Gastrocnemius medialis (tissue), 4 donors: ENCODE measurements around the gene TNFRSF18. TPM values are rescaled to one million over a fixed set of nuclear protein-coding genes. Genes with fewer than 3 reads are reported as not detected.

ENCODE experiments used
- ATAC-seq, 2 donors: fragments of 150-250 bp; one replicate each; pipeline ENCODE4 v1.9.1; 2016
- DNase-seq, 2 donors: peaks; one replicate each; pipeline ENCODE4 v3.0.0-alpha.2; 2019
- H3K27ac ChIP-seq, 4 donors: fragments of 200-600 bp; sonication (generic); 1 replicate in 1 of 4; 2 replicates in 3 of 4; pipeline ENCODE4 v1.5.1; 2016 to 2018; ENCODE audit warnings: mild to moderate bottlenecking in 2 of 4, moderate library complexity in 1 of 4
- H3K27me3 ChIP-seq, 3 donors: fragments of 200-600 bp; sonication (generic) in 2 of 3; 1 replicate in 1 of 3; 2 replicates in 2 of 3; pipeline versions ENCODE4 v1.5.1 to v1.6.0; 2016 to 2019; ENCODE audit warnings: mild to moderate bottlenecking in 1 of 3, moderate library complexity in 1 of 3
- H3K36me3 ChIP-seq, 2 donors: fragments of 200-600 bp; sonication (generic) in 1 of 2; one replicate each; pipeline ENCODE4 v1.5.1; 2017 to 2018
- H3K4me1 ChIP-seq, 2 donors: fragments of 200-600 bp; sonication (generic) in 1 of 2; one replicate each; pipeline ENCODE4 v1.5.1; 2016 to 2017; ENCODE audit warnings: mild to moderate bottlenecking in 2 of 2
- H3K4me3 ChIP-seq, 4 donors: fragments of 200-600 bp; sonication (generic) in 3 of 4; 1 replicate in 1 of 4; 2 replicates in 3 of 4; pipeline ENCODE4 v1.5.1; 2016 to 2019; ENCODE audit warnings: mild to moderate bottlenecking in 2 of 4
- H3K9me3 ChIP-seq, 3 donors: fragments of 200-600 bp; sonication (generic) in 2 of 3; 1 replicate in 1 of 3; 2 replicates in 2 of 3; pipeline ENCODE4 v1.5.1; 2016 to 2019
- POLR2A ChIP-seq, 2 donors: fragments of 450-650 bp; IDR thresholded peaks; one replicate each; pipeline ENCODE4 v1.6.1; 2017; ENCODE audit warnings: antibody characterized with exemption in 2 of 2, mild to moderate bottlenecking in 2 of 2, moderate library complexity in 2 of 2
- in situ Hi-C, 4 donors: fragments of 200-750 bp; cut with MboI; loops; one replicate each; pipeline versions ENCODE4 v1.15.0 to v1.8.0; 2017; ENCODE audit warnings: low sequenced_read_pairs in 4 of 4
- intact Hi-C: fragments of 100-400 bp; cut with DNase I; formaldehyde crosslinking; loops from one replicate; pipeline ENCODE4 v1.15.1; 2023; ENCODE audit warnings: low total_unique reads
- total RNA-seq, 4 donors: library from RNA; depleted of rRNA; stranded (reverse); fragments of >200 nt; gene quantifications; one replicate each; pipeline versions ENCODE4 v1.1.0 to v1.2.3, GENCODE V29; 2016
- TF ChIP-seq, protein P1 (sequence below), 5 experiments: fragments of 450-650 bp in 3 of 5; fragments of 200-600 bp in 2 of 5; sonication (generic) in 2 of 5; IDR thresholded peaks in 4 of 5; conservative IDR thresholded peaks in 1 of 5; 1 replicate in 4 of 5; 2 replicates in 1 of 5; pipeline ENCODE4 v1.5.1; 2016 to 2019; ENCODE audit warnings: antibody characterized with exemption in 5 of 5, mild to moderate bottlenecking in 3 of 5, moderate library complexity in 3 of 5

TNFRSF18 gene
- total RNA-seq, 4 donors from 2014 or later, result not detected

DNA sequence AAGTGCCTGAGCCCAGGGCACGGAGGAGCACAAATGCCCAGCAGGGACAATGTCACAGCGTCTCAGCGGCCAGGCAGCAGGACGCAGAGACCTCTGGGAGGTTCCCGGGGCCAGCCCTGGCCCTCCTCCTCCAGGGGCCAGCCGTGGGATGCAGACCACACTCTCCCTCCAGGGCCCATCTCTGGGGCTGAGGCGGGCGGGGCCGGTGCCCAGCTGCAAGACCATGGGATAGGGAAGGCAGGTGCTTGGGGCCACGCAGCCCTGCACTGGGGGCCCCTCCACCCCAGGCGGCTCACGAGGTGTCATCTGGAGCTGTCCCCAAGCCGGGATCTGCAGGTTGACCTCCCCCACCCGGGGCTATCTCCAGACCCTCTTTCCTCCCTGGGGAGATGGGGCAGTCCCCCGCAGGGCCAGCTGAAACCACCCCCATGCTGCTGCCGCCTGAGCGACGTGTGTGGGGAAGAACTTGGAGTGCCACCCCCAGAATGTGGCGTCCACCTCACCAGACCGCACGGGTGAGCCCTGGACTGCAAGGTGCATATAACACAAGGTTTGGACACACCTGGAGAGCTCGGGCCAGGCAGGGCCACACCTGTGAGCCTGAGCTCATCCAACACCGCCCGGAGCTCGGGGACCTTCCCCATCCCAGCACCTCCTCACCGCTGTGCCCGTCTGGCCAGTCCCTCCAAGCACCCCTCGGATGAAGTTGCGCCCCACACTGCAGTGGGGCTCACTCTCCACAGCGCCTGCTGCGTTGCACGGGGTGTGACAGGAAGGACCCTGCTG is 36.8 kb downstream of the TNFRSF18 start:
- Histone ChIP-seq H3K27me3 (peaks cover 10 to 64% (median 38%) of the 10 kb centered on the region in 3 donors), H3K27ac (no peak overlapping the region), H3K9me3 (no peaks in the 10 kb centered on the region), H3K4me1 (peaks cover 4 to 13% of the 10 kb centered on the region in 2 donors), H3K4me3 (no peak overlapping the region), H3K36me3 (no peaks in the 10 kb centered on the region)
- TF ChIP-seq, protein P1, sequence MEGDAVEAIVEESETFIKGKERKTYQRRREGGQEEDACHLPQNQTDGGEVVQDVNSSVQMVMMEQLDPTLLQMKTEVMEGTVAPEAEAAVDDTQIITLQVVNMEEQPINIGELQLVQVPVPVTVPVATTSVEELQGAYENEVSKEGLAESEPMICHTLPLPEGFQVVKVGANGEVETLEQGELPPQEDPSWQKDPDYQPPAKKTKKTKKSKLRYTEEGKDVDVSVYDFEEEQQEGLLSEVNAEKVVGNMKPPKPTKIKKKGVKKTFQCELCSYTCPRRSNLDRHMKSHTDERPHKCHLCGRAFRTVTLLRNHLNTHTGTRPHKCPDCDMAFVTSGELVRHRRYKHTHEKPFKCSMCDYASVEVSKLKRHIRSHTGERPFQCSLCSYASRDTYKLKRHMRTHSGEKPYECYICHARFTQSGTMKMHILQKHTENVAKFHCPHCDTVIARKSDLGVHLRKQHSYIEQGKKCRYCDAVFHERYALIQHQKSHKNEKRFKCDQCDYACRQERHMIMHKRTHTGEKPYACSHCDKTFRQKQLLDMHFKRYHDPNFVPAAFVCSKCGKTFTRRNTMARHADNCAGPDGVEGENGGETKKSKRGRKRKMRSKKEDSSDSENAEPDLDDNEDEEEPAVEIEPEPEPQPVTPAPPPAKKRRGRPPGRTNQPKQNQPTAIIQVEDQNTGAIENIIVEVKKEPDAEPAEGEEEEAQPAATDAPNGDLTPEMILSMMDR (IDR thresholded peaks at IDR 0.05 in 4 of 5, conservative IDR thresholded peaks at IDR 0.05 in 1 of 5), result no peak
- TF ChIP-seq POLR2A (IDR thresholded peaks at IDR 0.05), result no peak
- intact Hi-C loops (no loop called here), in situ Hi-C loops (no loop called here)
- no peak for DNase-seq
- ATAC-seq, result no peak

DNA sequence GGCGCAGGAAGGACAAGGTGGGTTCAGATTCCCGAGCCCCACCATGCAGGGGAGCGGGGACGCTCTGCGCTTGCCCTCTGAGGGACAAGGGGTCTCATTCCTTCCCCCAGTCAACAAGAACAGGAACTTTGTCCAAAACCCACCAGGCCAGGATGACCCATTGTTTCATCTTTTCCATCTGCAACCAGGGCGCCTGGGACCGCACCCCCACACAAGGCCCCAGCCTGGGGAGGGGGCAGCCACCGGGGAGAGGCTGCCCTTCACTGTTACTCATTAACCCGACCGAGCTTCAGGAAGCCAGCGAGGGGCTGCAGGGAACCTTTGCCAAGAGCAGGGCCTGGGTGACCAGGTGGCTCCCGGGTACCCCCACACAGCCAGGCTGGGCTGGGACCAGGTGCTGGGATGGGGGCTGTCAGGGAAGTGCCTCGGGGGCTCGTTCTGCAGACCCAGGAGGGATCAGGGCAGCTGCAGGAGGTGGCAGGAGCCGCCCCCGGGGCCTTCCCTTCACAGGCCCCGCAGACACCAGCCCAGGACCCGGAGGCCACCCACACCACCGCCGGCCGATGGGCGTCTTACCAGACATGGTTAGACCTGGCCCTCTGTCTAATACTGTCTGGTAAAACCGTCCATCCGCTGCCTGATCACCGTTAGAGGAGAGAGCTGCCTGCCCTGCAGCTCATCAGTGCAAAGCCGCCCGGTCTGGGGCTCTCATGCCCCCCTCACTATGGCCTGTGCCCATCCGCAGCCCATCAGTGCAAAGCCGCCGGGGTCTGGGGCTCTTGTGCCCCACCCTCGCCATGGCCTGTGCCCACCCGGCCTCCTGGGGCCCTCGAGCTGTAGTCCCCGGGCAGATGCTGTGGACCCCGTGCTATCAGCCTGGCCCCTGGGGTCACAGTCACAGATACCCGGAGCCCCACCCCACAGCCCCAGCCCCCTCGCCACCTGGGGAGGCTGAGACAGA is 37.7 kb downstream of the TNFRSF18 start:
- no peak overlapping the region for H3K27ac ChIP-seq
- peaks cover 4 to 13% of the 10 kb centered on the region in 2 donors for H3K4me1 ChIP-seq
- DNase-seq (no peak), ATAC-seq (no peak)
- in situ Hi-C loops, result no loop called here
- no peak for TF ChIP-seq POLR2A (IDR thresholded peaks at IDR 0.05)
- TF ChIP-seq, protein P1 (IDR thresholded peaks at IDR 0.05 in 4 of 5, conservative IDR thresholded peaks at IDR 0.05 in 1 of 5), result no peak
- intact Hi-C loops, result no loop called here
- peaks cover 8 to 59% (median 29%) of the 10 kb centered on the region in 3 donors for H3K27me3 ChIP-seq
- no peaks in the 10 kb centered on the region for H3K9me3 ChIP-seq
- no peaks in the 10 kb centered on the region for H3K36me3 ChIP-seq
- no peak overlapping the region for H3K4me3 ChIP-seq

DNA sequence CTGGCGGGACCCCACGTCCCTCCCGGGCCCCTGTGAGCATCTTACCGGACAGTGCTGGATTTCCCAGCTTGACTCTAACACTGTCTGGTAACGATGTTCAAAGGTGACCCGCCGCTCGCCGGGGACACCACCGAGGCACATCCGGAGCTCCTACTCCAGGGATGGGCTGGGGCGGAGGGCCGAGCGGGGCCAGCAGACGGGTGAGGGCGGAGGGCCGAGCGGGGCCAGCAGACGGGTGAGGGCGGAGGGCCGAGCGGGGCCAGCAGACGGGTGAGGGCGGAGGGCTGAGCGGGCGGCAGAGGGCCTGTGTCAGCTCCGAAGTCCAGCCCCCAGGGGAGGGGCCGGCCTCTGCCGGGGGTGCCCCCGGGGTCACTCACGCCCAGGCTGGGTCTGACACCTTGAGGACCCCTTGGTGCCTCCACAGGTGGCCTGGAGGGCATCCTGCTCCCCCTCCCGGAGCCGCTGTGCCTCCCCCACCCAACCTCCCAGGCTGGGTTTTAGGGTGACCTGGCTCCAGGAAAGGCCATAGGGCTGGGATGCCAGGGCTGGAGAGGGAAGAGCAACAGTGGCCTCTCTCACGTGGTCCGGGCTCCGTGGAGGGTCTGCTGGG is 38.4 kb downstream of the TNFRSF18 start:
- Histone ChIP-seq H3K36me3 (no peaks in the 10 kb centered on the region), H3K9me3 (no peaks in the 10 kb centered on the region), H3K27me3 (peaks cover 8 to 51% (median 22%) of the 10 kb centered on the region in 3 donors), H3K4me1 (peaks cover 4 to 13% of the 10 kb centered on the region in 2 donors), H3K27ac (no peak overlapping the region), H3K4me3 (no peak overlapping the region)
- in situ Hi-C loops (no loop called here), intact Hi-C loops (no loop called here)
- DNase-seq (no peak), ATAC-seq (no peak)
- no peak for TF ChIP-seq POLR2A (IDR thresholded peaks at IDR 0.05)
- TF ChIP-seq, protein P1 (IDR thresholded peaks at IDR 0.05 in 4 of 5, conservative IDR thresholded peaks at IDR 0.05 in 1 of 5), result no peak

DNA sequence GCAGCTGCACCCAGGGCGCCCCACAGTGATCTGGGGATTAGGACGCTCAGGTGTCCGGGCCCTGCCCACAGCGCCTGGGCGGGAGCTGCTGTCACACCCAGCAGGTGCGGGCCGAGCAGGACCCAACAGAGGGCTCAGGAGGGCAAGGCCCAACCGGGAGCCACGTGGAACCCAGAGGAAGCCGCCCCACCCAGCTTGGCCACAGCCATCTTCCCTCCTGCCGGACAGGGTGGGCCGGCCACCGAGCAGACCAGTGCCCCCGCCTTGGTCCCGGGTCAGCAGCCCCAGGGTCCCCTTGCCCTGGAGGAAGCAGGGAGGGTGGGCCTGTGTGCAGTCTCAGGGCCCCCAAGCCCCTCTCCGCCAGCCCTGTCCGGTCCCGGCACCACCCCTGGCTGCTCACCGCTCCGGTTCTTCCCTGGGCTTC is 39.0 kb downstream of the TNFRSF18 start:
- no peak for ATAC-seq
- in situ Hi-C loops, result no loop called here

More for the DNA sequence above, 39.0 kb downstream of the TNFRSF18 start:
- Histone ChIP-seq H3K36me3 (no peaks in the 10 kb centered on the region), H3K9me3 (no peaks in the 10 kb centered on the region), H3K4me3 (no peak overlapping the region), H3K27me3 (peaks cover 8 to 47% (median 18%) of the 10 kb centered on the region in 3 donors), H3K27ac (no peak overlapping the region), H3K4me1 (peaks cover 4 to 13% of the 10 kb centered on the region in 2 donors)
- DNase-seq, result no peak
- TF ChIP-seq POLR2A (IDR thresholded peaks at IDR 0.05), result no peak
- TF ChIP-seq, protein P1 (IDR thresholded peaks at IDR 0.05 in 4 of 5, conservative IDR thresholded peaks at IDR 0.05 in 1 of 5), result no peak
- intact Hi-C loops, result no loop called here
